ENCODE measurements around the gene C10orf88. TPM values are rescaled to one million over a fixed set of nuclear protein-coding genes. Genes with fewer than 3 reads are reported as not detected.

C10orf88 gene
- total RNA-seq, 1 experiment from 2014 or later, result 6.2 TPM

- TF ChIP-seq EZH2 (IDR thresholded peaks at IDR 0.05; ENCODE audit: low read length, unreplicated experiment), result no peak
- TF ChIP-seq, protein P1, sequence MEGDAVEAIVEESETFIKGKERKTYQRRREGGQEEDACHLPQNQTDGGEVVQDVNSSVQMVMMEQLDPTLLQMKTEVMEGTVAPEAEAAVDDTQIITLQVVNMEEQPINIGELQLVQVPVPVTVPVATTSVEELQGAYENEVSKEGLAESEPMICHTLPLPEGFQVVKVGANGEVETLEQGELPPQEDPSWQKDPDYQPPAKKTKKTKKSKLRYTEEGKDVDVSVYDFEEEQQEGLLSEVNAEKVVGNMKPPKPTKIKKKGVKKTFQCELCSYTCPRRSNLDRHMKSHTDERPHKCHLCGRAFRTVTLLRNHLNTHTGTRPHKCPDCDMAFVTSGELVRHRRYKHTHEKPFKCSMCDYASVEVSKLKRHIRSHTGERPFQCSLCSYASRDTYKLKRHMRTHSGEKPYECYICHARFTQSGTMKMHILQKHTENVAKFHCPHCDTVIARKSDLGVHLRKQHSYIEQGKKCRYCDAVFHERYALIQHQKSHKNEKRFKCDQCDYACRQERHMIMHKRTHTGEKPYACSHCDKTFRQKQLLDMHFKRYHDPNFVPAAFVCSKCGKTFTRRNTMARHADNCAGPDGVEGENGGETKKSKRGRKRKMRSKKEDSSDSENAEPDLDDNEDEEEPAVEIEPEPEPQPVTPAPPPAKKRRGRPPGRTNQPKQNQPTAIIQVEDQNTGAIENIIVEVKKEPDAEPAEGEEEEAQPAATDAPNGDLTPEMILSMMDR (conservative IDR thresholded peaks at IDR 0.05; ENCODE audit: low read depth, low read length), result no peak
- no peak for TF ChIP-seq EZH2phosphoT487 (IDR thresholded peaks at IDR 0.05; ENCODE audit: borderline replicate concordance, low read length)
- Histone ChIP-seq H3K27ac (ENCODE audit: low read length) (no peak overlapping the region), H3K9me3 (ENCODE audit: low read length) (no peaks in the 10 kb centered on the region), H3K79me2 (ENCODE audit: low read length) (no peaks in the 10 kb centered on the region), H3K9ac (ENCODE audit: low read length) (no peak overlapping the region), H3K36me3 (ENCODE audit: low read depth, low read length) (no peaks in the 10 kb centered on the region), H3K4me1 (ENCODE audit: insufficient read depth, low read length) (peaks cover 5% of the 10 kb centered on the region; the same call in 1 of the 2 replicates), H3K27me3 (ENCODE audit: low read length) (no peaks in the 10 kb centered on the region), H4K20me1 (ENCODE audit: low read length) (no peaks in the 10 kb centered on the region), H3K4me3 (ENCODE audit: low read length) (no peak overlapping the region), H3F3A (ENCODE audit: low read length, unreplicated experiment) (no peaks in the 10 kb centered on the region), H2AFZ (ENCODE audit: low read length) (no peak overlapping the region), H3K9me2 (replicated peaks; ENCODE audit: low read length) (no peaks in the 10 kb centered on the region), H3K4me2 (ENCODE audit: low read length) (no peak overlapping the region)
- ChIA-PET POLR2A (ENCODE audit: unreplicated experiment) (no interaction called here), CTCF (no interaction called here)
- ATAC-seq (no peak), DNase-seq (no peak)
- intact Hi-C loops (cut with micrococcal nuclease), result no loop called here
- no TSS peak for BruUV-seq (replicated peaks)
Measured at GRCh38 chr10:122988501-122988900, 34.5 kb upstream of the C10orf88 start.

DNA sequence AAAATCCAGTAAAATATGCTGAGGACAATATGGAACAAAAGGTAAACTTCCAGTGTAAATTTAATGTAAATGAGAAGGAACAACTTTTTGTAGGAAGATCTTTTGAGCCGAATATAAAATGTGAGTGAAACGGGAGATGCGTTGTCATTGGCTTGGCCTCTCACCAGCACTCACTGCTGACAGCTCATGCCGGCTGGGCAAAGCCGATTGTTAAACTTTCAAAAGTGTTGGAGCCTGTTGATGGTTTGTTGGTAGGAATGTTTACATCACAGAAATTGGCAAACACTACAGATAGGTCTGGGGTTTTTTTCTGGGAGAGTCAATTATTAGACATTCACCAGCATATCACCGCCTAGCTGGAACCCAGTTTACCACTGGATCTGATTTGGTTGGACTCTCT is 32.3 kb upstream of the C10orf88 start:
- Histone ChIP-seq H3K4me2 (ENCODE audit: low read length) (no peak overlapping the region), H4K20me1 (ENCODE audit: low read length) (no peaks in the 10 kb centered on the region), H3K36me3 (ENCODE audit: low read depth, low read length) (no peaks in the 10 kb centered on the region), H3K9me2 (replicated peaks; ENCODE audit: low read length) (no peaks in the 10 kb centered on the region), H3K27ac (ENCODE audit: low read length) (no peak overlapping the region), H3K27me3 (ENCODE audit: low read length) (no peaks in the 10 kb centered on the region), H3K9me3 (ENCODE audit: low read length) (no peaks in the 10 kb centered on the region), H3K4me3 (ENCODE audit: low read length) (no peak overlapping the region), H3K79me2 (ENCODE audit: low read length) (no peaks in the 10 kb centered on the region), H3K9ac (ENCODE audit: low read length) (no peak overlapping the region), H3K4me1 (ENCODE audit: insufficient read depth, low read length) (peaks cover 5% of the 10 kb centered on the region; the same call in 1 of the 2 replicates), H2AFZ (ENCODE audit: low read length) (no peak overlapping the region), H3F3A (ENCODE audit: low read length, unreplicated experiment) (no peaks in the 10 kb centered on the region)
- ATAC-seq (peak; percentile 76), DNase-seq (peak; percentile 13)
- intact Hi-C loops (cut with micrococcal nuclease), result no loop called here
- POLR2A ChIA-PET (ENCODE audit: unreplicated experiment), result no interaction called here
- CTCF ChIA-PET, result no interaction called here
- TF ChIP-seq, protein P1 (conservative IDR thresholded peaks at IDR 0.05; ENCODE audit: low read depth, low read length), result no peak
- no peak for TF ChIP-seq EZH2phosphoT487 (IDR thresholded peaks at IDR 0.05; ENCODE audit: borderline replicate concordance, low read length)
- no peak for TF ChIP-seq EZH2 (IDR thresholded peaks at IDR 0.05; ENCODE audit: low read length, unreplicated experiment)
- no TSS peak for BruUV-seq (replicated peaks)

- H3K4me3 ChIP-seq (ENCODE audit: low read length), result no peak overlapping the region
- H3K27ac ChIP-seq (ENCODE audit: low read length), result no peak overlapping the region
- H3K79me2 ChIP-seq (ENCODE audit: low read length), result no peaks in the 10 kb centered on the region
- no TSS peak for BruUV-seq (replicated peaks)
- no peaks in the 10 kb centered on the region for H3K36me3 ChIP-seq (ENCODE audit: low read depth, low read length)
- ATAC-seq, result no peak
- intact Hi-C loops (cut with micrococcal nuclease), result loop anchor here (5.0 kb wide), 1 partner anchor 132 kb away; no protein-coding TSS in a partner anchor
- POLR2A ChIA-PET (ENCODE audit: unreplicated experiment), result no interaction called here
- H4K20me1 ChIP-seq (ENCODE audit: low read length), result no peaks in the 10 kb centered on the region
- H3K4me2 ChIP-seq (ENCODE audit: low read length), result no peak overlapping the region
- H3K9me2 ChIP-seq (replicated peaks; ENCODE audit: low read length), result no peaks in the 10 kb centered on the region
- H3K9me3 ChIP-seq (ENCODE audit: low read length), result no peaks in the 10 kb centered on the region
- no peak overlapping the region for H2AFZ ChIP-seq (ENCODE audit: low read length)
- no peaks in the 10 kb centered on the region for H3F3A ChIP-seq (ENCODE audit: low read length, unreplicated experiment)
- H3K9ac ChIP-seq (ENCODE audit: low read length), result no peak overlapping the region
- peaks cover 8% of the 10 kb centered on the region; the same call in 1 of the 2 replicates for H3K4me1 ChIP-seq (ENCODE audit: insufficient read depth, low read length)
- no peaks in the 10 kb centered on the region for H3K27me3 ChIP-seq (ENCODE audit: low read length)
- DNase-seq, result no peak
- TF ChIP-seq EZH2phosphoT487 (IDR thresholded peaks at IDR 0.05; ENCODE audit: borderline replicate concordance, low read length) (no peak), EZH2 (IDR thresholded peaks at IDR 0.05; ENCODE audit: low read length, unreplicated experiment) (no peak)
- TF ChIP-seq, protein P1 (conservative IDR thresholded peaks at IDR 0.05; ENCODE audit: low read depth, low read length), result no peak
- CTCF ChIA-PET, result no interaction called here
Measured at GRCh38 chr10:122984708-122985107, 30.7 kb upstream of the C10orf88 start.
